Activated CD8-positive, alpha-beta memory T cell treated with anti-CD3 and anti-CD28 coated beads for 36 hours (primary cell): Measurements from ENCODE around the gene ZNF524. TPM values are rescaled to one million over a fixed set of nuclear protein-coding genes. Genes with fewer than 3 reads are reported as not detected.

Experiments used
- CTCF ChIA-PET: fragments of 350-600 bp; sonication (Branson Sonifier 250); formaldehyde crosslinking; loops from one replicate; lab custom pipeline; 2021; ENCODE audit warnings: antibody characterized with exemption; lab: Charles Lee
- POLR2A ChIA-PET: fragments of 350-600 bp; sonication (Branson Sonifier 250); formaldehyde crosslinking; loops from one replicate; lab custom pipeline; 2021; ENCODE audit warnings: antibody characterized with exemption; lab: Charles Lee
- total RNA-seq, 2 experiments: library from RNA; stranded (reverse); gene quantifications; one replicate each; pipeline ENCODE4 v1.2.3, GENCODE V29; 2021

The ZNF524 gene
- total RNA-seq, 2 experiments from 2014 or later = 11.9 to 13.2 TPM

DNA sequence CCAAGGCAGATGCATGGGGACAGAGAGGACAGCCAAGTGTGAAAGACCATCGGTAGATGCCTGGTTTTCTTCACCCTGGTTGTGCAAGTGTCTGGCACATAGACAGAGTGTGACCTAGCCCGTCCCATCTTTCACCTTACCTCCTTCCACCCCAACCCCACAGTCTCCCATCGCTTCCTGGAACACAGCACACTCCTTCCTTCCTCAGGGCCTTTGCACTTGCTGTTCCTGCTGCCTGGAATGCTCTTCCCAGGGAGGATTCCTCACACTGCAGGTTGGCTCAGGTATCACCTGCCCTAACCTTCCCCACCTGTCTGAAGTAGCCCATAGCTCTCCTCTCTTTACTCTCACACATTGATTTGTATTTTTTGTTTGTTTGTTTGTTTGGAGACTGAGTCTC lies 3.8 kb upstream of the ZNF524 start:
- POLR2A ChIA-PET = no interaction called here
- CTCF ChIA-PET = interaction anchor here (1.0 to 1.4 kb wide), 3 partner anchors 36 to 92 kb away, joined by 3 read pairs; no protein-coding TSS in a partner anchor

DNA sequence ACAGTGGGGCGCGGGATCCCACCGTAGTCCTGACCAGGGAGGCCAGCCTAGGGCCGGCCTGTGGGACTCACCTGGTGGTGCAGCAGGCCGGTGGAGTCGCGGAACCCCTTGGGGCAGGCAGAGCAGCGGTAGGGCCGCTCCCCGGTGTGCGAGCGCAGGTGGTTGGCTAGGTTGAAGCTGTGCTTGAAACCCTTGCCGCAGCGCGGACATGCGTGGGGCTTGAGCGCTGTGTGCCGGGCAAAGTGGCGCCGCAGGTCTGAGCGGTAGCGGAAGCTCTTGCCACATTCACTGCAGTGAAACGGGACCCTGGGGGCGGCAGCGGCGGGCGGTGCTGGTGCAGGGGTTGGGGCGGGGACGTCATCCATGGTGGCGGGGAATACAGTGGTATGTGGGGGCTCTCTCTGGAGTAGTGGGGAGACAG lies 2.6 kb upstream of the ZNF524 start:
- POLR2A ChIA-PET = interaction anchor here (1.7 kb wide), 1 partner anchor 14 kb away, joined by 7 read pairs; no protein-coding TSS in a partner anchor

DNA sequence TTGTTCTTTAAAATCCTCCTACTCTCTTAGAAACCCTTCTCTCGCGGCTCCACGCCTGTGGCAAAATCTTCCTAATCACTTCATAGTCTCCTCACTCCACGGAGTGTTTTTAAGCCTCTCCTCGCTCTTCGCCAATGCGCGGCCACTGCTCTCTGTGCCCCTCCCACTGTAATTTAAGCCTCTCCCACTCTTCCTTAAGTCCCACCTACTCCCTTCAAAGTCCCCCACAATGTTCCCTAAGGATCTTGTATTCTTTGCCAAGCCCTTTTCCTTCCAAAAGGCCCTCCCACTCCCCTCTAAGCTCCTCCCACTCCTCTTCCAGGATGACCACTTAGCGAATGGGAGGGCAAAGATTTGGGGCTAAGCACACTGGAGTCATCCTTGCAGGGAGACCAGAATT lies 2.1 kb upstream of the ZNF524 start:
- CTCF ChIA-PET = interaction anchor here (0.6 to 2.0 kb wide), 2 partner anchors 11 to 570 kb away, joined by 3 to 7 read pairs; no protein-coding TSS in a partner anchor
- POLR2A ChIA-PET = interaction anchor here (1.7 kb wide), 1 partner anchor 14 kb away, joined by 7 read pairs; no protein-coding TSS in a partner anchor

More for the DNA sequence above, 2.6 kb upstream of the ZNF524 start:
- CTCF ChIA-PET = interaction anchor here (0.6 to 2.0 kb wide), 2 partner anchors 11 to 571 kb away, joined by 3 to 7 read pairs; no protein-coding TSS in a partner anchor

DNA sequence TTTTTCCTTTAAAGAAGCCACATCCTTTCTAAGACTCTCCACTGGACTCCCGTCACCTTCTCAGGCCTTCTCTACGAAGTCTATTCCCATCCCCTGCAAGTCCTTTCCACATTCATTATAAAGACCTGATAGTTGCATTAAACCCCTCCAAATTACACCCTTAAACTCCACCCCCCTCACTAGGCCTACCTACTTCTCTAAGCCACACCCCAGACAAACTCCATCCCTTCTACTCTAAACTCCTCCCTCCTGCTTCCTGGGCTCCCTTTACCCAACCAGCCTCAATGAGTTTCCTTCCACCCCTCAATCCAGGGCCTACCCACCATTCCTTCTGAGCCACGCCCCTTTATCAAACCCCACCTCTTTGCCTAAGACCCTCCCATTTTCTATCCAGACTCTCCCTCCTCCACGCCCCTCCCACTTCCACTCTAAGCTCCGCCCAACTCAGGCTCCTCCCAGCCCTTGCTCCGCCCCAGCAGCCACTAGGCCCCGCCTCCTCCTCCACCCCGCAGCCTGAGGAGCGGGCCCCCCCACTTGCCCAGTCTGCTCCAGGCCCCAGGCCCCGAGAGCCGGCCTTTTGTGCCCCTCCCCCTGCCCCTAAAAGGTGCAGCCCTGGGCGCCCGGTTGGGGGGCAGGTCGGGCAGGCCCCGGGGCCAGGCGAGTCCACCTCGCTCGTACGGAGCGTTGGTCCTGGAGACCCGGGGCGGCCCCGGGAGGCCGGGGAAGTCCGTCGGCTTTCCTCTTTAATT lies 1.2 kb upstream of the ZNF524 start:
- ChIA-PET POLR2A (interaction anchor here (1.0 to 1.8 kb wide), 11 partner anchors 12 to 344 kb away, joined by 3 to 9 read pairs (median 5); partner anchors contain the start of genes U2AF2, ZNF579, ZNF581 and ZNF628), CTCF (interaction anchor here (0.6 to 2.0 kb wide), 7 partner anchors 12 to 95 kb away, joined by 3 to 10 read pairs (median 5); partner anchors contain the start of gene ZNF784)

DNA sequence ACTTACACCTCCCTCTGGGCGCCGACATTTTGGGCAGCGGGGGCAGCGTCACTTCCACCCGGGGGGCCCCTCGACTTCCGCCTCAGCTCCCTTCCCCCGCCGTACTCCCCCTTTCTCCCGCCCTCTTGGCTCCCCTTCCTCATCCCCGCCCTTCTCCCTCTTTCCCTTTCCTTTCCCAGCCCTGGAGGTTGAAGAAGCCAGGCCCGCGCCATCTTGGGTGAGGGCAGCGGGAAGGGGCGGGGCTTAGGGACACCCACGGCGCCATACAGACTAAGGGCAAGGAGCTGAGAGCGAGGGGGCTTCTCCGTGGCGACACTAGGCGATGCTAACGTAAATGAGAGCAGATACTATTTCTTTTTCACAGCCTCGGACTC lies 633 bp upstream of the ZNF524 start, which contains the start of gene FIZ1:
FIZ1 (minus strand) TSS at position 50 of the 374 bp plus-strand sequence. CDS start 1,652 bp downstream, outside the sequence.
- ChIA-PET POLR2A (interaction anchor here (1.0 to 1.8 kb wide), 11 partner anchors 12 to 344 kb away, joined by 3 to 9 read pairs (median 5); partner anchors contain the start of genes U2AF2, ZNF579, ZNF581 and ZNF628), CTCF (interaction anchor here (0.6 to 2.0 kb wide), 8 partner anchors 13 to 95 kb away, joined by 3 to 10 read pairs (median 6); partner anchors contain the start of gene ZNF784)

DNA sequence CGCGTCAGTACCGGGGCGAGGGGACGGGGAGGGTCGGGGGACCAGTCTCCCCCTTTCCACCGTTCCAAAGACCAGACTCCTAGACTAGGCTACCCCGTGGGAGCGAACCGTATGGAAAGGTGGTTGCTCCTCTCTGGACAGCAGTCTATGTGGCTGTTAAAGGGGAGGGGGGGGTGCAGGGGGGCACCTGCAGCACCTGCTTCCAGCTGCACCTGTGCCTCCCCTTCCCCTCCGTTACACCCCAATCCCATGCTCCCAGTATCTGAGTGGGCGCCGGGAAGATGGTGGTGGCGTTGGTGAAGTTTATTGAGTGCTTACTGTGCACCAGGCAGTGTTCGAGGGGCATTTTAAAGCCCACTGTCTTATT lies 557 bp downstream of the ZNF524 start:
- ChIA-PET POLR2A (interaction anchor here (1.4 kb wide), 1 partner anchor 42 kb away, joined by 5 read pairs; the partner anchor contains the start of gene ZNF581), CTCF (interaction anchor here (1.7 kb wide), 1 partner anchor 97 kb away, joined by 4 read pairs; no protein-coding TSS in a partner anchor)

DNA sequence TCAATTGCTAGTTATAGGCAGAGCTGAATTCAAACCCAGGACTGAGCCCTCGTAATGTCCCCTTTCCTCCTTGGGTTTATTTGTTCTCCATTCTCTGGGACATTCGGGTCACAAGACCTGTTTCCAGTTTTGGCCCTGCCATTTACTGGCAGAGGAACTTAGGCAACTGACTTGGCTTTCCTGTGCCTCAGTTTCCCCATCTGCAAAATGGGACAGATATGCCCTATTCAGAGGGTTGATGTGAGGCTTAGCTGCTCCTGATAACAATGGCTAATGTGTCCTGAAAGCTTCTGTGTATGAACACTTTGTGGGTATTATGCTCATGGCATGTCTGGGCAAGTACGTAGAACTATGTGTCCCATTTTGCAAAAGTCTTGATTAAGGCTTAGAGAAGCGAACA lies 996 bp downstream of the ZNF524 start:
- CTCF ChIA-PET = interaction anchor here (0.6 to 1.7 kb wide), 3 partner anchors 30 to 97 kb away, joined by 4 to 5 read pairs (median 4); no protein-coding TSS in a partner anchor
- POLR2A ChIA-PET = no interaction called here

DNA sequence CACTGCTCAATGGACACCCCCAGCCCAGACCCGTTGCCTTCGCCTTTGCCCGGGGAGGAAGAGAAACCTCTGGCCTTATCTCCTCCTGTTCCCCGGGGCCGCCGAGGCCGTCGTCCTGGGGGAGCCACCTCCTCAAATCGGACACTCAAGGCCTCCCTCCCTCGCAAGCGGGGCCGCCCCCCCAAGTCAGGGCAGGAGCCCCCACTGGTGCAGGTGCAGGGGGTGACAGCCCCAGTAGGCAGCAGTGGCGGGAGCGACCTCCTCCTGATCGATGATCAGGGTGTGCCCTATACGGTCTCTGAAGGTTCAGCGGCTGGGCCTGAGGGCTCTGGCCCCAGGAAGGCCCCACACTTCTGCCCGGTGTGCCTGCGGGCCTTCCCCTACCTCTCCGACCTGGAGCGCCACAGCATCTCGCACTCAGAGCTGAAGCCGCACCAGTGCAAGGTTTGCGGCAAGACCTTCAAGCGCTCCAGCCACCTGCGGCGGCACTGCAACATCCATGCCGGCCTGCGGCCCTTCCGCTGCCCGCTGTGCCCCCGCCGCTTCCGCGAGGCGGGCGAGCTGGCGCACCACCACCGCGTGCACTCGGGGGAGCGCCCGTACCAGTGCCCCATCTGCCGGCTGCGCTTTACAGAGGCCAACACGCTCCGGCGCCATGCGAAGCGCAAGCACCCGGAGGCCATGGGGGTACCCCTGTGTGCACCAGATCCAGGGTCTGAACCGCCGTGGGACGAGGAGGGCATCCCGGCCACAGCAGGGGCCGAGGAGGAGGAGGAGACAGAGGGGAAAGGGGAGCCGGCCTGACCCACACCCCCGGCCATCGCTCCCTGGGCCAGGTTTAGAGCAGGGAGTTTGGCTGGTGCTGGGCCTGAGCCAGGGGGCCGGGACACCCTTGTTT lies 2.3 kb downstream of the ZNF524 start:
- POLR2A ChIA-PET = no interaction called here

DNA sequence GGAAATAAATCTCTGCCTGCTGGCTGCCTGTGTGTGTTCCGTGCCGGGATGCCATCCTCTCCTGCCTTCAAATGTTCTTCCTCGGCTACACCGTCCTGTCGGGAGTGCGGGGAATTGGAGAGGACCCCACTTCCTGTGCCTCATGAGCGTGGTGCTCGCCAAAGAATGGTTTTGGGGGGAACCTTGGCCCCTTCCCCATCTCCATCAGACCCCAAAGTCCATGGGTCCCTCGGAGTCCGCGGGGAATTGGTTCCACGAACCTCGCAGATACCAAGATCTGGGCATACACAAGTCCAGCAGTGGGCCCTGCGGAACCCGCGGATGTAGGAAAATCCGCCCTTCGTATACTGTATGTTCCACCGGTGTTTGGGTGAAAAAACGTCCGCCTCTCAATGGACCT lies 3.0 kb downstream of the ZNF524 start:
- CTCF ChIA-PET = no interaction called here
- POLR2A ChIA-PET = no interaction called here

More for the DNA sequence above, 2.3 kb downstream of the ZNF524 start:
- CTCF ChIA-PET = interaction anchor here (1.0 to 1.7 kb wide), 2 partner anchors 29 to 98 kb away, joined by 4 to 5 read pairs; no protein-coding TSS in a partner anchor

DNA sequence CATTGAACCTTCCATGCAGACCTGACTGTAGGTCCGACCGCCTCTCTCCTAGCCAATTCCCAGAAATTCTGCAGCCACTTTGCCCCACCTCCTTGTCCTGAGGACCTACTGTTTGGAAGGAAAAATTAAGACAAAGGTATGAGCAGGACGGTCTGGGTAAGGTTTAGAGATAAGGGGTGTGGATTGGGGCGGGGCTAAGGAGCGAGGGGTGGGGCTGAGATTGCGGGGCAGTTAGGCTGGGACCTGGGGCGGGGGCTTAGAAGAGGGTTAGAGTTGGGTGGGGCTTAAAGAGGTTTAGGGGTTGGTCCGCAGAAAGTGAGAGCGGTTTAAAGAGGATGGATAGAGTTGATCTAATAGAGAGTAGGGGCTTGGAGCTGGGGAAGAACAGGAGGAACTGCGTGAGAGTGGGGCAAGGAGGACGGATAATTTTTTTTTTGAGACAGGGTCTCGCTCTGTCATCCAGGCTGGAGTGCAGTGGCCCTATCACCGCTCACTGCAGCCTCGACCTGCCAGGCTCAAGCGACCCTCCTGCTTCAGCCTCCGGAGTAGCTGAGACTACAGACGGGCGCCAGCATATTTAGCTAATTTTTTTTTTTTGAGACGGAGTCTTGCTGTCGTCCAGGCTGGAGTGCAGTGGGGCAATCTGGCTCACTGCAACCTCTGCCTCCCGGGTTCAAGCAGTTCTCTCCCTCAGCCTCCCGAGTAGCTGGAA lies 3.6 kb downstream of the ZNF524 start:
- ChIA-PET CTCF (interaction anchor here (0.5 to 1.5 kb wide), 5 partner anchors 10 to 542 kb away, joined by 3 to 4 read pairs (median 3); partner anchors contain the start of gene ZNF784), POLR2A (interaction anchor here (0.7 kb wide), 1 partner anchor 25 kb away, joined by 4 read pairs; no protein-coding TSS in a partner anchor)

DNA sequence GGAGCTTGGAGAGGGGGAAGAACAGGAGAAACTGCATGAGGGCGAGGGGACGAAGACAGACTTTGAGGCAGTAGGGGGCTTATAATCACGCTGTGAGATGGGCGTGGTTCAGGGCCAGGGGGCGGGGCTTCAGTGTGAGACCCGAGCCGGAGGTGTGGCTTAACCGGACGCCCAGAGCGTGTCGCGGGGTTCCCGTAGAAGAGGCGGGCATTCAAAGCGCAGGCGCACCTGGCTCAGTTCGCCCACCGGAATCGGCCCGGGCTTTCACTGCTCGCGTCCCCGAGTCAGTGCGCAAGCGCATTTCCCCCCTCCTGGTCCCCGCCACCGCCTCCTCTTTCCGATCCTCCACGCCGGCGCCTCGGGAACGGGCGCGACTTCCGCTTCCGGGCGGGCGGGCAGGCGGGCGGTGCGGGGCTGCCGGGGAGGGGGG lies 5.1 kb downstream of the ZNF524 start:
- ChIA-PET CTCF (interaction anchor here (0.8 to 4.1 kb wide), 10 partner anchors 10 to 138 kb away, joined by 3 to 25 read pairs (median 5); partner anchors contain the start of gene ZNF784), POLR2A (interaction anchor here (1.0 to 1.5 kb wide), 3 partner anchors 20 to 38 kb away, joined by 3 to 4 read pairs (median 4); partner anchors contain the start of genes ZNF581 and ZNF784)

DNA sequence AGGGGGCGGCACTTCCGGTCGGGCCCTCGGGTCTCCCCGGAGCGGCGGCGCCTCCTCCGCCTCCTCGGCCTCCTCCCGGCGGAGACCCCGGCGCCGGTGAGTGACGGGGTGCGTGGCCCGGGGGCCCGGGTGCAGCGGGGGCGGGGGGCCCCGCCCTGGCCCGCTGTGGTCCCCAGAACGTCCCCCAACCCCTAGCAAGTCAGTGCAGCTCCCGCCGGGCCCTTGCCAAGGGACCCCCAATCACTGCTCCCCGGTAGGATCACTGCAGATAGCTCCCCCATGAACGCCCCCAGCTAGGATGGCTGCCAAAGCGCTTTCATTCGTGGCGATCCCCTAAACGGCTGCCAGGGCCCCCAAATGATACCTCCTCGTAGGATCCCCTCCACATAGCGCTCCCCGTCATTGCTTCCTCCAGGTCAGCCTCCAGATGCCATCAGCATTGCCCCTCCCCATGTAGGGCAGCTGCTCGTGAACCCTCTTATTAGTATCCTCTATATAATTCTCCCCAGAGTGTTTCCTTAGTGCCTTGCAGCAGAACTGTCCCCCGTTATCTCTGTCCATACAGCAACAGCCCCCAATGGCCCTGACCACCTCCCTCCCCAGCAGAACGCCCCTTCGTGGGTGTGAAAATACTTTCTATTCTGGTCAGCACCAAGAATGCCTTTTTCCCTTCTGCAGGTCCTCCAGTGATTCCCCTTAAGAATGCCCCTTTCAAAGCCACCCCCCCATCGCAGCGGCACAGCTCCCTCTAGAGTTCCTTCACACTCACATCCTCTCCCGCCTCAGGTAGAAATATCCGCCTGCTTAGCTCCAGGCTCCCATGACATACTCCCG lies 5.8 kb downstream of the ZNF524 start, which contains the start of gene ZNF865:
ZNF865 (plus strand) TSS at position 11 of the 834 bp plus-strand sequence. CDS start 7,972 bp downstream, outside the sequence.
- CTCF ChIA-PET = interaction anchor here (0.6 to 4.1 kb wide), 17 partner anchors 9 to 611 kb away, joined by 3 to 25 read pairs (median 5); partner anchors contain the start of genes CCDC106, ZNF628 and ZNF784
- POLR2A ChIA-PET = interaction anchor here (0.5 to 1.5 kb wide), 4 partner anchors 19 to 37 kb away, joined by 3 to 7 read pairs (median 4); partner anchors contain the start of genes ZNF581 and ZNF784

DNA sequence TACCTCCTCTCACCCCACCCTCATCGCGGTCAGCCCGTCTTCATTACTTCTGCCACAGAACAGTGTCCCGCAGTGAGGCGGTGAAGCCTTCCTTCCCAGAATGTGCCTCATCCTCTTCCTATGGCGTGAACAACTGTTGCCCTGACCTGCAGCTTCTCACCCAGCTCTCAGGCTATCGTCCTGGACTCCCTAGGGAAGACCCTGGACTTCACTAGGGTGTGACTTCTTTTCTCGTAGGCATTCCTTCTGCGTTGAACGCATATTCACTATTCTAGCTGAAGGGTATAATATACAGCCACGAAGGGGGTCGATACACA lies 6.3 kb downstream of the ZNF524 start:
- ChIA-PET CTCF (interaction anchor here (0.6 to 4.1 kb wide), 17 partner anchors 9 to 610 kb away, joined by 3 to 25 read pairs (median 5); partner anchors contain the start of genes CCDC106, ZNF628 and ZNF784), POLR2A (interaction anchor here (0.5 to 1.5 kb wide), 3 partner anchors 19 to 36 kb away, joined by 4 to 7 read pairs (median 4); partner anchors contain the start of genes ZNF581 and ZNF784)

DNA sequence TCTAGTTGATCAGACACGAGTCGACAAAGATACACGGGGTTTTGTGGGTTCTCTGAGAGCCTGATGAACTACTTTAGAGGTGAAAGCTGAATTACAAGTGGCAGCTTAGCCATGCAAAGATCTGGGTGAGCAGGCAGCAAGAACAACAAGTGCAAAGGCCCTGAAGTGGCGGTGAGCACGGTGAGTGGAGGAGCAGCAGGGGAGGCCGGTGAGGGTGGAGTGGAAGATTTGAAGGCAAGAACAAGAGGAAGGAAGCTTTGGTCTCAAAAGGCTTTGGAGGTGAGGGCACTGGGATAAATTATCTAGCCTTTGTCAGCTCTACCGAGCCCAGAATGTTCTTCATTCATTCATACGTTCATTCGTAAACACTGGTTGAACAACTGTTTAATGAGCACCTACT lies 6.7 kb downstream of the ZNF524 start:
- POLR2A ChIA-PET = interaction anchor here (0.5 to 1.5 kb wide), 3 partner anchors 27 to 138 kb away, joined by 3 to 7 read pairs (median 4); partner anchors contain the start of gene ZNF581
- CTCF ChIA-PET = interaction anchor here (0.7 to 4.1 kb wide), 15 partner anchors 9 to 465 kb away, joined by 3 to 25 read pairs (median 5); partner anchors contain the start of genes CCDC106, ZNF628 and ZNF784

DNA sequence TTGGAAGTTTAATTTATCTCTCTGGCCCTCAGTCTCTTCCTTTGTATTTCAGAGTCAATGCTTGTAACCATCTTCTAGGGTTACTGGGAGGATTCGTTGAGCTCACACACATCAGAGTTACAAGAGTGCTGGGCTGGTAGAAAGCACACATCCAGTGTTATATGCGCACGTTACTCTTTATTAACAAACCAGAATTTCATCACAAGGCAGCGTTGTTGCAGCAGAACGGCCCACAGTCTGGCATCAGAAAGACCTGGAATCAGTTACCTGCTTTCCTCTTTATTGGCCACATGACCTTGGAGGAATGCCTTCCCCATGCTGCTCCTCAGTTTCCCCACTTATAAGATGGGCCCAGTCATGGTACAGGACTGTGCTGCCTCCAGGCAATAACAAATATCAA lies 9.2 kb downstream of the ZNF524 start:
- ChIA-PET CTCF (interaction anchor here (4.1 kb wide), 1 partner anchor 22 kb away, joined by 25 read pairs; no protein-coding TSS in a partner anchor), POLR2A (no interaction called here)
